GM19043 (cell line): ENCODE measurements around the gene R3HDM1.
"Not testable (repeated sequence)": the region's sequence is repeated elsewhere in the genome, so short reads cannot be mapped to it uniquely, and the experiment has no call there.

Experiments used
- ATAC-seq: cut with Tn5 transposase; IDR thresholded peaks from one replicate; pipeline ENCODE4 v1.9.1; 2021; ENCODE audit warnings: low read depth; ENCODE audit not compliant: unreplicated experiment

R3HDM1 gene

DNA sequence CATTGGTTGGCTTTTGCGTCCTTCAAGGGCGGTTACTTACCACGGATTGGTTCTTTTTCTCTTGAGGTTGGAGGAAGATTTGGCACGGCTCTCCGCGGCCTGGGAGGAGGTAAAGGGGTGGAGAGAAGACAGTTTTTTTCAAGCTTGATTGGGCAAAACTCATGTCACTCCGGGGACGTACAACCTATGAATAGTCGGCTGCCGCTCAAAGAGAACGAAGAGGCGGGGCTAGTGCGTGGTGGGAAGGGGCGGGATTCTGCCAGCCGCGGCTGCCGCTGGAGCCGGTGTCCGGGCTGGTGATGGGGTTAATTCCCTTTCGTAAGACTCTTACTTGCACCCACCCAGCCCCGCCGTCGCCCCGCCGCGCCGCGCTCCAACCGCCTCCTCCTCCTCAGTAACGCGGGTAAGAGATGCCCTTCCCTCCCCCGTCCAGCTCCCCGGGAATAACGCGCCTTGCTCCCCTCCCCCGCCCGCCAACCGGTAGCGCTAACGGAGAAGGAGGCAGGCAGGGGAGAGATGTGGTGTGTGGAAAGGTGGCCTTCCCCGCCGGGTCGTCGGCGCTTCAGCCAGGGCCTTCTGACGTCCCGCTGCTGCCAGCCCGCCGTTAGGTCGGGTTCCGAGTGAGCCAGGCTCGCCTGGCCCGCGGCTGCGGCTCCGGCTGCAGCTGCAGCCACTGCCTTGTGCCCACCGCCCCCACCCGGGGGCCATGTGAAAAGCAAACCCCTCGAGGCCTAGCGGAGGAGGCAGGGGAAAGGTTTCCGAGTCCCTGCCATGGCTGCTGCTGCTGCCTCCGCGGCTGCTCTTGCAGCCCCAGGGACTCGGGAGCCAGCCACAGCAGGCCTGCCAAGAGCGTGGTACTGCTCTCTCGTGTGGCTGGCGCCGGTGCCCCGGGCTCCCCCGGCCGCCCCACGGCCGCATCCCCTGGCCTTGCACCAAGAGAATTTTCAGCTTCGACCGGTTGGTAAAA lies at the start of gene R3HDM1:
TSS of gene R3HDM1 (plus strand) at position 254 of the 967 bp plus-strand sequence. CDS start 73,362 bp downstream, outside the sequence.
- ATAC-seq = peak; percentile 73

DNA sequence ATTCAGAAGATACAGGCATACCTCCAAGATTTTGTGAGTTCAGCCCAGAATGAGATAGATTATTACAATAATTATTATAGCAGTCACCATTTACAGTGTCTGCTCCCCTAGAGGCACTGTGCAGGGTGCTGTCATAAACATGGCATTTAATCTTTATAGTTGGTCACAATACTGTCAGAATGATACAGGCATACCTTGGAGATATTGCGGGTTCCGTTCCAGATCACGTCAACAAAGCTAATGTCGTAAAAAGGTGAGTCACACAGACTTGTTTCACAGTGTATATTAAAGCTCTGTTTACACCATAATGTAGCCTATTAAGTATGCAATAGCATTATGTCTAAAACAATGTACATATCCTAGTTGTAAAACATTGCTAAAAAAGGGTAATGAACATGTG lies 45.8 kb upstream of the R3HDM1 start:
- no peak for ATAC-seq

DNA sequence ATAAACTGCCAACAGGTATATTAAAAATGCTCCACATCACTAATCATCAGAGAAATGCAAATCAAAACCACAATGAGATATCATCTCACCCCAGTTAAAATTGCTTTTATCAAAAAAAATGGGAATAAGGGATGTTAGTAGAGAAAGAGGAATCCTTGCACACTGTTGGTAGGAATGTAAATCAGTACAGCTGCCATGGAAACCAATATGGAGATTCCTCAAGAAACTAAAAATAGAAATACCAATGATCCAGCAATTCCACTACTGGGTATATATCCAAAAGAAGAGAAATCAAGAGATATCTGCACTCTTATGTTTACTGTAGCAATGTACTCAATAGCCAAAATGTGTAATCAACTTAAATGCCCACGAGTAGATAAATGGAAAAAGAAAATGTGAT lies 40.9 kb upstream of the R3HDM1 start:
- no peak for ATAC-seq

DNA sequence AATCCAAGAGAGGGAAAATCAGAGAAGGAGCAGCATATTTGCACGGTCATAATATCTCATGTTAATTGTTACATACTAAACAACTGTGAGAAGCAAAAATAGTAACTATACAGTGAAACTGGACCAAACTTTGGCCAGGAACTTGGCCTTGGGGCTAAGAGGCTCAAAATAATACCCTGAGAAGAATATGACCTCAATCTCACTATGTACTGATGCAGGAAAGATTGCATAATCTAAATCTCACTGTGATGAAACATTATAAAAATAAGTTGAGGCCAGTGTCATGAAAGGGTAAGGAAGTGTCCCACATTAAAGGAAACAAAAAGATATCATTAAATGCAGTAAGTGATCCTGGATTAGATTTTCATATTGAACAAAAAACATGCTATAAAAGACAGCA lies 36.8 kb upstream of the R3HDM1 start:
- no peak for ATAC-seq

DNA sequence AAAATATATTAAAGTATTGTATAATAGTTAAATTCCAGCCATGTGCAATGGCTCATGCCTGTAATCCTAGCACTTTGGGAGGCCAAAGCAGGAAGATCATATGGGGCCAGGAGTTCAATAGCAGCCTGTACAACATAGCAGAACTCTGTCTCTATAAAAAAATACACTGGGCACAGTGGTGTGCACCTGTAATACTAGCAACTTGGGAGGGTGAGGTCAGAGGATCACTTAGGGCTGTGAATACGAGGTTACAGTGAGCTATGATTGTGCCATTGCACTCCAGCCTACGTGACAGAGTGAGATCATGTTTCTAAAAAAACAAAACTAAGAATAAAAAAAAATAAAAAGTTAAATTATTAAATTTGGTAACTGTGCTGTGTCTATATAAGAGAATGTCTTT lies 36.4 kb upstream of the R3HDM1 start:
- ATAC-seq = no peak

DNA sequence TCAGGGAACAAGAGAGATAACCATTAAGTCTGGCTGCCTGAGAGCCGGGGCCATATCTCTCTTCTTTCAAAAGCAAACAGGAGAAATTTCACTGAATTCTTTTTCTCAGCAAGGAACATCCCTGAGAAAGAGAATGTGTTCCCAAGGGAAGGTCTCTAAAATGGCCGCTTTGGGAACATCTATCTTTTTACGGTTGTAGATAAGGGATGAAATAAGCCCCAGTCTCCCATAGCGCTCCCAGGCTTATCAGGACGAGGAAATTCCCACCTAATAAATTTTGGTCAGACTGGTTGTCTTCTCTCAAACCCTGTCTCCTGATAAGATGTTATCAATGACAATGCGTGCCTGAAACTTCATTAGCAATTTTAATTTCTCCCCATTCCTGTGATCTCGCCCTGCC lies 32.7 kb upstream of the R3HDM1 start:
- not testable (repeated sequence) for ATAC-seq

DNA sequence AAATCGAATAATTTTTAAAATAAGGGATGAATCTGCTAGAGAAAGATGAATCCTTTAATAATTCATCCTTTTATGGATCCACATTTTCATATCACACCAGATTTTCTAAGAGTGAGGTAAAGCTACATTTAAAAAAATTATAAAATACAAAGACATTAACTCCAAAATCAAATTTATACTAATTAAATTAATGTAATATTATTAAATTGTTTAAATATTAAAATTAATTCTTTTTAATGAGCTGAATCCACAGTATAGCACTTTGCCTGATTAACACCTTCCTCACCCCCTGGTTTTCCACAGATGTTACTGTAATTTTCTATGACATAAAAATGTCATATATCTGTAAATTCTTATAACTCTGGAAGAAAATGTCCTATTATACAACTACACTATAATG lies 26.5 kb upstream of the R3HDM1 start:
- no peak for ATAC-seq

DNA sequence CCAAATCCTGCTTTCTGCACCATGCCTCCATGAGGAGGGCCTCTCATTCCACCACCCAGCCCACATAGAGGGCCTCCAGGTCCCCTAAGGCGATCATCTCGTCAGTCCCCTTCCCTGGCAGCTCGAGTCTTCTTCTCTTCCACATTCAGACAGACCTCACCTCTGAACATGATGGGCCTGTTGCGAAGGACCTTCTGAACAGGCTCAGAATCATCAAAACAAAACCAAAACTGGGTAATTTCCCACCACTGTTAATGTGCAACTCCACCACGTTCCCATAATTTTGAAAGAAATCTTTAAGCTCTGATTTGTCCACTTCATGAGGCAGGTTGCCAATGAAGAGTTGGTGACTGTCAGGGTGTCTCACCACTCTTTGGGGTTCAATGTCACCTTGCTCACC lies 20.7 kb upstream of the R3HDM1 start:
- no peak for ATAC-seq

DNA sequence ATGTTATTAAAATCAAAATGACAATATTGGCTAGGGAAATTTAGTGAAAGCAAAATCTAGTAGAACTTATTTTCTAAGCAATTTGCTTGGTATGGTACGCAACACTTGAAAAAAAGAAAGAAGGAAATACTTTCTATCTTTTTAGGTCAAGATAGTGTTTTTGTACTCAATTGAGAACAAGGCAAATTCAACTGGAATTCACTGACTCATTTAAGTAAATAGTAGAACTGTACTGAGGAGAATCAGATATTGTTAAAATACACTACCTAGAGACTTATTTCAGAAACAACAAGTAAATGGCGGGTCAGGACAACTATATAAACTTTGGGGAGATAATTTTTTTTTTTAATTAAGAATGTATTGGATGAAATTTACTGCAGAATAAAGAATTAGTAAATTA lies 19.2 kb upstream of the R3HDM1 start:
- ATAC-seq = no peak

DNA sequence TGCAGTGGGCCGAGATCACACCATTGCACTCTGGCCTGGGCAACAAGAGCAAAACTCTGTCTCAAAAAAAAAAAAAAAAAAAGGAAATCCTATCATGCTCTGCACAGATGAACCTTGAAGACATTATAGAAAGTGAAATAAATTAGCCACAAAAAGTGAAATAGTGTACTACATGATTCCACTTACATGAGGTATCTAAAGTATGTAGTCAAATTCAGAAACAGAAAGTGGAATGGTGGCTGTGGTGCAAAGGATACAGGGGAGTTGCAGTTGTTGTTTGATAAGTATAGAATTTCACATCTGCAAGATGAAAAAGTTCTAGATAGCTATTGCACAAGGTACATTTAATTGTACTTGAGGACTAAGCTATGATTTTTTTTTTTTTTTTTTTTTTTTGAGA lies 5.5 kb upstream of the R3HDM1 start:
- ATAC-seq = no peak

DNA sequence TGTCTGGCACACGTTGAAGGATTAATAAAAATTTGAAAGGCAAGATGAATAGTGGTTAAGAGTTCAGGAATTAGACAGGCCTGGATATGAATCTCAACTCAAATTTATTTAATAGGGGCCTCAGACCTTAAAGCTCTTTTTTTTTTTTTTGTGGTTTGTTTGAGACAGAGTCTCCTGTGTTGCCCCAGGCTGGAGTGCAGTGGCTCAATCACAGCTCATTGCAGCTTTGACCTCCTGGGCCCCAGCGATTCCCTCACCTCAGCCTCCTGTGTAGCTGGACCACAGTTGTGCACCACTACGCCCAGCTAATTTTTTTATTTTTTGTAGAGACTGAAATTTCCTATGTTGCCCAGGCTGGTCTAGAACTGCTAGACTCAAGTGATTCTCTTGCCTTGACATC lies 3.3 kb upstream of the R3HDM1 start:
- ATAC-seq = no peak

DNA sequence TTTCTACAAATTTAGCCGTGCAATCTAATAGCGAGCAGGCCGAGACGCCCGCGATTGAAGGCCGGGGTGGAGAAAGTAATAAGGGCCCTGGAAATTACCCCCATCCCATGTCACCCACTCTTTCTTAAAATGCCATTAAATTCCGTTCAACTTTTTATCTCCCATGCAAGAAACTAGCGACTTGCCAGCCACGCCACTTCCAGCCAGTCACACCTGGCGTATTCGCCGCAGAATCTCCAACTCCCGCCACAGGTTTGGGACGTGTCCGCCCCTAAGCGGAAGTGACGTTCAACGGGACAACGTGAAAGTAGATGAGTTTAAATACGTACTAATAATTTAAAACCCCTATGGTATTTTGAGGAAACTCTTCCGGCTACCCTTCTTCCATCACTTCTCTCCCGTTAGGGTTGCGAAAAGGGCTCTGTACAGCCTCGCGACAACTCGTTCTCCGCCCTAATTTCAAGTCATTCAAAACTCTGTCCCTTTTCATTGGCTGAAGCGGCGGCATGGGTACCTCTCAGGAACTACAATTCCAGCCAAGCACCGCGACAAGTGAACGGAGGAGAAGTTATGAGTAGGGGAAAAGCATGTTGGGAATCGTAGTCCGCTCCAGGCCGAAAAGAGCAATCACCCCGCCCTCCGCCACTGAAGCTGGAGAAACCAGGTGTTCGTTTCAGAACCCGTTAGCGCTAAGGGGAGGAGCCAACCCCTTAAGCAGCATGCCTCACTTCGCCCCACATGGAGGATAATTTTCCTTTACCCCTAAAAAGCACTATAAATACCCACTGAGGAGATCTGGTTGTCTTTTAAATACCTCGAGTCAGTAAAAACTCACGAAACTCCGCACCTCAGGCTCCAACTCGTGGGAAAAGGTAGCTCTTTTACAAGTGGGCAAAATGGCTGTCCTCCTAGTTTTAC lies 712 bp upstream of the R3HDM1 start, which contains the start of gene ZRANB3:
TSS of gene ZRANB3 (minus strand) at position 906 of the 918 bp plus-strand sequence.
- ATAC-seq = peak; percentile 55

DNA sequence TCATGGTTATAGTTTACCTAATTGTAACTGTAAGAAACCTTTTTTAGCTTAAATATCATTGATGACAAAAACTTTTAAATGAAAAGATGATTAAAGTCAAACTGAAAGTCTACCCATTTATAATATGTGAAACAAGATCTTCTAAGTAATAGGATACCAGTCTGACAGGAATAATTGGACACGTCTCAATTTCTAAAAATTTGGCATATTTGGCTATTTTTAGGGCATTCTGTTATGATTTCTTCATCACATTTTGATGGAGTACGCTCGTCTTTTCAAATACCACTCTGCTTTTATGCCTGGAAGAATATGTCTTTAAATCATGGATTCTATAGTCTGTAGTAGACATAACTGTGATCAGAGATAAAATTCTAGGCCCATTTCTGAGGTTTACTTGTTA lies 1.3 kb downstream of the R3HDM1 start:
- no peak for ATAC-seq

DNA sequence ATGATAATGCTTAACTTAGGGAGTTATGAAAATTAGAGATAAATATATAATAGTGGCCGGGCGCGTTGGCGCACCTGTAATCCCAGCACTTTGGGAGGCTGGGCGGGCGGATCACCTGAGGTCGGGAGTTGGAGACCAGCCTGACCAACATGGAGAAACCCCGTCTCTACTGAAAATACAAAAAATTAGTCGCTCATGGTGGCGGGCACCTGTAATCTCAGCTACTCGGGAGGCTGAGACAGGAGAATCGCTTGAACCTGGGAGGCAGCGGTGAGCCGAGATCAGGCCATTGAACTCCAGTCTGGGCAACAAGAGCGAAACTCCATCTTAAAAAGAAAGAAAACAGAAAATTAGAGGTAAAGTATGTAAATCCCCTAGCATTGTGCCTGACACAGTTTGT lies 2.3 kb downstream of the R3HDM1 start:
- not testable (repeated sequence) for ATAC-seq

DNA sequence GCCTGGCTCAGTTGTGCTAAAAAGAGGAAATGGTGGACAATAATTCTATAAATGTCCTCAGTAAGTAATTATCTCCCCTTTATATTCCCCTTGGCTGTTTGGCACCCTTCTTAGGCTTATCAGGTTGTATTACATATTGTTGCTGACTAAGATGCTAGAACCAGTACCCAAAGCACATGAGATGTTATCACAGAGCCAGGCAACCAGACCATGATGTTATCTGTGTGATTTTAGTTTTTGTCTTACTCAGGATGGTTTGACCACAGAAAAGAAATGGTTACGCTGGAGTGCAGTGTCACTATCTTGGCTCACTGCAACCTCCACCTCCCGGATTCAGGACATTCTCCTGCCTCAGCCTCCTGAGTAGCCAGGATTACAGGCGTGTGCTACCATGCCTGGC lies 15.2 kb downstream of the R3HDM1 start:
- no peak for ATAC-seq

DNA sequence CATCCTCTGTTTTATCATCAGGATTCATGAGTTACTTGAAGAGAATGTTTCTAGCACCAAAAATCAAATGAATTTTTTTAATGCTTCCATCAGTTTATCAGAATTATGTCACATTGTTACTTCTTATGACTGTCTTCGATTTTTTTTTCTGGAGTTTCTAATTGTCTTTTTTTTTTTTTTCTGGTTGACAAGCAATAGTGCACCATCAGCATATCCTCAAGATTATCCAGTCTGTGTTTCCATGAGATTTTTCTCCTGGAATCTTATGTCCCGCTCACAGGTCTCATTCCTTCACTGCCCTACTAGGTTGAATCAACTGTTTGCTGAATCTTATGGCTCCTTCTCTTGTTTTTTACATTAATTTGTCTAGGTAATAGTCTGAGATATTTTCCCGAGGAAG lies 16.0 kb downstream of the R3HDM1 start:
- ATAC-seq = no peak

DNA sequence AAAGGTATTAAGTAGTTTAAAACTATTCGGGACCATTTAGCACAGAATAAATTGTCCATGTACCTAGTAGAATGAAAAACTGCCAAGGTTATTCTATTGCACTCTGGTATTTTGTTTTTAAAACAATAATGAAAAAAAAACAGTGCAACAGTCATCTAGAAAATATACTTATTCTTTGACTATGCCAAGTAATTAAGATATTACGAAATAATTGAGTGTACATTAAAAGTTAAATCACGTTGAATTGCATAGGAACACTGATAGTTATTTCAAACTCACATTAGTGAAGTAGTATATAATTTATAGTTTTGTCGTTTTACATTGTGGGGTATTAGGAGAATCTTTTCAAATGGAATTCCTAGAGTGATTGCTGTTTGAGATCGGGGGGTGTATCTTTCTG lies 20.1 kb downstream of the R3HDM1 start:
- no peak for ATAC-seq

DNA sequence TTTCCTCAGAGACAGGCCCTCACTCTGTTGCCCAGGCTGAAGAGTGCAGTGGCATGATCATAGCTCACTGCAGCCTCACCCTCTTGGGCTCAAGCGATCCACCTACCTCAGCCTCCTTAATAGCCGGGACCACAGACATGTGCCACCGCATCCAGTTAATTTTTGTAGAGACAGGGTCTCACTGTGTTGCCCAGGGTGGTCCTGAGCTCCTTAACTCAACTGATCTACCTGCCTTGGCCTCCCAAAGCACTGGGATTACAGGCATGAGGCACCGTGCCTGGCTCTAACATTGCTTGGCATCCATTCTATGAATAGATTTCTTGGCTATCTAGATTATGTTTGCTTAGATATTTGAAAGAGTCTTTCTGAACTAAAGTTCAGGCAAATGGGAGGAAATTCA lies 21.6 kb downstream of the R3HDM1 start:
- ATAC-seq = no peak

DNA sequence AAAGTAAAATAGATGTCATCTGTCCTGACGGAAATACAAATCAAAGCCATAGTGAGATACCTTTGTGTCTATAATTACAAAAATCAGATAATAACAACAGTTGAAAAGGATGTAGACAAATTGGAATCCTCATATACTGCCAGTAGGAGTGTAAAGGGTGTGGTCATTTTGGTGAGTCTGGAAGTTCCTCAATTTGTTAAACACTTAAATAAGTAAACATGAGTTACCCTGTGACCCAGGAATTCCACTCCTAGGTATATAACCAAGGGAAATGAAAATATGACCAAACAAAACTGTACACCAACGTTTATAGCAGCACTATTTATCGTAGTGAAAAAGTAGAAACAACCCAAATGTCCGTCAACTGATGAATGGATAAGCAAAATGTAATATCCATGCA lies 24.0 kb downstream of the R3HDM1 start:
- no peak for ATAC-seq

DNA sequence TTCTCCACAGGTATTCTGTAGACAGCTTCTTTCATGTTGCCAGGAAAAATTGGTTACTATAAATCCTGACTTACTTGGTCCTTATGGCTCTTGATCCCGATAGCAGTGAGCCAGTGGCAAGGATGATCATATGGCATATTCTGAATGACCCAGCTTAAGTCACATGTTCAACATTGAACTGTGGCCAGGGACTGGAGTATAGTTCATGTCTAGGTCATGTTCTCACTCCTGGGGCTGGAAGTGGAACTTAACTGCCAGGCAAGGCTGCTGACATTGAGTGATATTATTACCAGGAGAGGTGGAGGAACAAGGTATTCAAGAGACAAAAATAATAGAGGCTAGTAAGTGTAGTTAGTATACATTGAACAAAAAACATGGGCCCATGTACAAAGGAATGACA lies 26.2 kb downstream of the R3HDM1 start:
- no peak for ATAC-seq

DNA sequence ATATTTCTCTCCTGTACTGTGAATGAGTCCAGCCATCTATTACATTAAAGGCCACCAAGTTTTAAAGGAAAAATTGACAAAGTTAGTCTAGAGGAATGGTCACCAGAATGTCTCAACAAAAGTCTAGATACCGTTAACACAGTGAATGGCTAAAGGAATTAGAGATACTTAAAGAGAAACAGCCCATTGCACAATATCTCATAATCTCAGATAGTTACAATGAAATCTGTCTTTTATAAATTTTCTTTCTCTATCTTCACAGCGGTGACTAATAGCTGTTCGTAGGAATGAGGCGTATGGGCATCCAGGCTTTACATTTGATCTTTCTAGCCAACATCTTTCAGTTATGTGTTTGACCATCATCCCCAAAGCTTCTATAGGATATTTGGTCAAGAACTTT lies 30.6 kb downstream of the R3HDM1 start:
- ATAC-seq = no peak
